ENCODE measurements around the gene SART1.
A peak's percentile ranks its signal among the peaks of the same experiment; 100 is the strongest.

The SART1 gene

GRCh38 chr11:65983589-65983987 is 22.1 kb downstream of the SART1 start:
- H3K4me3 ChIP-seq (ENCODE audit: insufficient read depth, low read length, poor library complexity, severe bottlenecking) = no peak overlapping the region
- TF ChIP-seq EZH2phosphoT487 (conservative IDR thresholded peaks at IDR 0.05; ENCODE audit: low read length) = no peak
- TF ChIP-seq CTCF (IDR thresholded peaks at IDR 0.05; ENCODE audit: insufficient read depth, low read length, poor library complexity, severe bottlenecking) = no peak
- H3K9me2 ChIP-seq (replicated peaks; ENCODE audit: insufficient read depth, low read length) = no peaks in the 10 kb centered on the region
- no peaks in the 10 kb centered on the region for H3K79me2 ChIP-seq (ENCODE audit: insufficient read depth, low read length)
- no peaks in the 10 kb centered on the region for H4K20me1 ChIP-seq (ENCODE audit: low read depth, low read length)
- H3K27ac ChIP-seq (ENCODE audit: low read depth, low read length) = no peak overlapping the region
- H2AFZ ChIP-seq (ENCODE audit: low read depth, low read length, severe bottlenecking) = no peak overlapping the region
- no peaks in the 10 kb centered on the region for H3K36me3 ChIP-seq (ENCODE audit: low read length)
- H3K9me3 ChIP-seq (ENCODE audit: insufficient read depth, low read length) = no peaks in the 10 kb centered on the region
- no peaks in the 10 kb centered on the region for H3F3A ChIP-seq (ENCODE audit: insufficient read depth)
- no peak overlapping the region for H3K4me2 ChIP-seq (ENCODE audit: low read depth, low read length, poor library complexity, severe bottlenecking)
- no peak overlapping the region for H3K9ac ChIP-seq (ENCODE audit: low read length)
- H3K27me3 ChIP-seq (ENCODE audit: low read length) = no peaks in the 10 kb centered on the region

GRCh38 chr11:65987336-65987735 is 25.8 kb downstream of the SART1 start:
- H3K27me3 ChIP-seq (ENCODE audit: low read length) = no peaks in the 10 kb centered on the region
- no peaks in the 10 kb centered on the region for H3K9me2 ChIP-seq (replicated peaks; ENCODE audit: insufficient read depth, low read length)
- TF ChIP-seq CTCF (IDR thresholded peaks at IDR 0.05; ENCODE audit: insufficient read depth, low read length, poor library complexity, severe bottlenecking) (no peak), EZH2phosphoT487 (conservative IDR thresholded peaks at IDR 0.05; ENCODE audit: low read length) (no peak)
- H3K4me3 ChIP-seq (ENCODE audit: insufficient read depth, low read length, poor library complexity, severe bottlenecking) = no peak overlapping the region
- no peak overlapping the region for H2AFZ ChIP-seq (ENCODE audit: low read depth, low read length, severe bottlenecking)
- peaks cover 9% of the 10 kb centered on the region for H3F3A ChIP-seq (ENCODE audit: insufficient read depth)
- H3K9me3 ChIP-seq (ENCODE audit: insufficient read depth, low read length) = no peaks in the 10 kb centered on the region
- H3K4me2 ChIP-seq (ENCODE audit: low read depth, low read length, poor library complexity, severe bottlenecking) = no peak overlapping the region
- H4K20me1 ChIP-seq (ENCODE audit: low read depth, low read length) = no peaks in the 10 kb centered on the region
- H3K9ac ChIP-seq (ENCODE audit: low read length) = no peak overlapping the region
- H3K79me2 ChIP-seq (ENCODE audit: insufficient read depth, low read length) = no peaks in the 10 kb centered on the region
- no peaks in the 10 kb centered on the region for H3K36me3 ChIP-seq (ENCODE audit: low read length)
- H3K27ac ChIP-seq (ENCODE audit: low read depth, low read length) = no peak overlapping the region

GRCh38 chr11:65988791-65989592 is 27.5 kb downstream of the SART1 start:
- H3K4me2 ChIP-seq (ENCODE audit: low read depth, low read length, poor library complexity, severe bottlenecking) = no peak overlapping the region
- no peaks in the 10 kb centered on the region for H3K79me2 ChIP-seq (ENCODE audit: insufficient read depth, low read length)
- no peaks in the 10 kb centered on the region for H3K36me3 ChIP-seq (ENCODE audit: low read length)
- peaks cover 9% of the 10 kb centered on the region for H3F3A ChIP-seq (ENCODE audit: insufficient read depth)
- TF ChIP-seq EZH2phosphoT487 (conservative IDR thresholded peaks at IDR 0.05; ENCODE audit: low read length) (no peak), CTCF (IDR thresholded peaks at IDR 0.05; ENCODE audit: insufficient read depth, low read length, poor library complexity, severe bottlenecking) (peak; percentile 99)
- H3K27ac ChIP-seq (ENCODE audit: low read depth, low read length) = no peak overlapping the region
- no peak overlapping the region for H2AFZ ChIP-seq (ENCODE audit: low read depth, low read length, severe bottlenecking)
- H3K9me2 ChIP-seq (replicated peaks; ENCODE audit: insufficient read depth, low read length) = no peaks in the 10 kb centered on the region
- H3K27me3 ChIP-seq (ENCODE audit: low read length) = no peaks in the 10 kb centered on the region
- no peaks in the 10 kb centered on the region for H4K20me1 ChIP-seq (ENCODE audit: low read depth, low read length)
- no peak overlapping the region for H3K4me3 ChIP-seq (ENCODE audit: insufficient read depth, low read length, poor library complexity, severe bottlenecking)
- H3K9me3 ChIP-seq (ENCODE audit: insufficient read depth, low read length) = no peaks in the 10 kb centered on the region
- H3K9ac ChIP-seq (ENCODE audit: low read length) = no peak overlapping the region
